Mucosa of descending colon (tissue), 3 donors: Measurements from ENCODE around the gene DCDC2B. TPM values are rescaled to one million over a fixed set of nuclear protein-coding genes. Genes with fewer than 3 reads are reported as not detected.

Experiments
- ATAC-seq: fragments of 200-7000 bp; cut with Tn5 transposase; one replicate; pipeline ENCODE4 v1.9.1; 2020; ENCODE audit warnings: mild to moderate bottlenecking, moderate library complexity
- DNase-seq, 3 donors: peaks; one replicate each; pipeline ENCODE4 v3.0.0-alpha.2; 2020
- H3K36me3 ChIP-seq: fragments of 200-600 bp; one replicate; pipeline ENCODE4 v1.8.0; 2021; ENCODE audit warnings: low read depth, mild to moderate bottlenecking
- H3K4me1 ChIP-seq: fragments of 200-600 bp; one replicate; pipeline ENCODE4 v1.8.0; 2021; ENCODE audit warnings: low read depth, mild to moderate bottlenecking
- H3K4me3 ChIP-seq: fragments of 200-600 bp; one replicate; pipeline ENCODE4 v1.8.0; 2021; ENCODE audit warnings: mild to moderate bottlenecking
- H3K9me3 ChIP-seq: fragments of 200-600 bp; one replicate; pipeline ENCODE4 v1.8.0; 2021; ENCODE audit warnings: mild to moderate bottlenecking
- CTCF ChIP-seq: fragments of 200-600 bp; IDR thresholded peaks from one replicate; pipeline ENCODE4 v1.8.0; 2022; ENCODE audit warnings: antibody characterized with exemption, mild to moderate bottlenecking
- intact Hi-C, 2 donors: fragments of 100-400 bp; cut with DNase I in 1 of 2; cut with micrococcal nuclease in 1 of 2; formaldehyde crosslinking; loops; one replicate each; pipeline versions ENCODE4 v1.11.0 to v1.11.1; 2022; cut with DNase I, micrococcal nuclease
- total RNA-seq, 3 donors: library from RNA; stranded (reverse); fragmentation: NEBNext Ultra II Directional in 2 of 3; extraction: Animal tissue kit (Norgen Biotek cat#: 25700) in 2 of 3; gene quantifications; one replicate each; pipeline versions ENCODE4 v1.2.1 to v1.2.4, GENCODE V29; 2021 to 2023
- donor health status: DM: no; HTN: no; CAD: no; lungs with moderate emphysema.
- donor health status: DM: no; HTN: no; CAD: no.
- donor health status: DM: no; HTN: yes; CAD: no.

DCDC2B gene
- total RNA-seq, 3 donors from 2014 or later = not detected

- no peak for TF ChIP-seq CTCF
- intact Hi-C loops = no loop called here
- no peaks in the 10 kb centered on the region for H3K9me3 ChIP-seq
- peak; percentile 97 for ATAC-seq
- H3K36me3 ChIP-seq = peaks cover 3% of the 10 kb centered on the region
- H3K4me3 ChIP-seq = peak within 1 kb of the TSS; percentile 59
- peaks cover 22% of the 10 kb centered on the region for H3K4me1 ChIP-seq
- peak; percentile 93 to 96 (median 95) for DNase-seq
Observed at GRCh38 chr1:32221980-32222755, 13.3 kb downstream of the DCDC2B start, which contains the start of the genes EIF3I and TMEM234. TSS of gene EIF3I (plus strand) at chr1:32222407. CDS start at chr1:32222442, 35 bp downstream. TSS of gene TMEM234 (minus strand) at chr1:32222353. CDS start at chr1:32222322, 31 bp downstream.

- H3K9me3 ChIP-seq = no peaks in the 10 kb centered on the region
- no peak for TF ChIP-seq CTCF
- intact Hi-C loops = no loop called here
- H3K36me3 ChIP-seq = peaks cover 3% of the 10 kb centered on the region
- DNase-seq (no peak), ATAC-seq (no peak)
- no peak overlapping the region for H3K4me3 ChIP-seq
- peaks cover 22% of the 10 kb centered on the region for H3K4me1 ChIP-seq
Observed at GRCh38 chr1:32223683-32224082, 14.8 kb downstream of the DCDC2B start.

- Histone ChIP-seq H3K36me3 (peaks cover 3% of the 10 kb centered on the region), H3K4me3 (no peak overlapping the region), H3K4me1 (peaks cover 22% of the 10 kb centered on the region), H3K9me3 (no peaks in the 10 kb centered on the region)
- DNase-seq = no peak
- intact Hi-C loops = no loop called here
- TF ChIP-seq CTCF = no peak
- no peak for ATAC-seq
Observed at GRCh38 chr1:32224285-32224684, 15.4 kb downstream of the DCDC2B start.

- TF ChIP-seq CTCF = no peak
- DNase-seq (no peak), ATAC-seq (no peak)
- intact Hi-C loops = no loop called here
- Histone ChIP-seq H3K4me3 (no peak overlapping the region), H3K9me3 (no peaks in the 10 kb centered on the region), H3K36me3 (peaks cover 13% of the 10 kb centered on the region), H3K4me1 (peaks cover under 1% of the 10 kb centered on the region)
Observed at GRCh38 chr1:32228771-32229170, 19.9 kb downstream of the DCDC2B start.

GRCh38 chr1:32231843-32232432, 23.0 kb downstream of the DCDC2B start:
- no peak for DNase-seq
- no peaks in the 10 kb centered on the region for H3K4me1 ChIP-seq
- ATAC-seq = no peak
- no peak overlapping the region for H3K4me3 ChIP-seq
- intact Hi-C loops = no loop called here
- H3K9me3 ChIP-seq = no peaks in the 10 kb centered on the region
- TF ChIP-seq CTCF = no peak
- H3K36me3 ChIP-seq = peaks cover 11% of the 10 kb centered on the region
